ENCODE results near the gene ENPP3.

ENPP3 gene

DNA sequence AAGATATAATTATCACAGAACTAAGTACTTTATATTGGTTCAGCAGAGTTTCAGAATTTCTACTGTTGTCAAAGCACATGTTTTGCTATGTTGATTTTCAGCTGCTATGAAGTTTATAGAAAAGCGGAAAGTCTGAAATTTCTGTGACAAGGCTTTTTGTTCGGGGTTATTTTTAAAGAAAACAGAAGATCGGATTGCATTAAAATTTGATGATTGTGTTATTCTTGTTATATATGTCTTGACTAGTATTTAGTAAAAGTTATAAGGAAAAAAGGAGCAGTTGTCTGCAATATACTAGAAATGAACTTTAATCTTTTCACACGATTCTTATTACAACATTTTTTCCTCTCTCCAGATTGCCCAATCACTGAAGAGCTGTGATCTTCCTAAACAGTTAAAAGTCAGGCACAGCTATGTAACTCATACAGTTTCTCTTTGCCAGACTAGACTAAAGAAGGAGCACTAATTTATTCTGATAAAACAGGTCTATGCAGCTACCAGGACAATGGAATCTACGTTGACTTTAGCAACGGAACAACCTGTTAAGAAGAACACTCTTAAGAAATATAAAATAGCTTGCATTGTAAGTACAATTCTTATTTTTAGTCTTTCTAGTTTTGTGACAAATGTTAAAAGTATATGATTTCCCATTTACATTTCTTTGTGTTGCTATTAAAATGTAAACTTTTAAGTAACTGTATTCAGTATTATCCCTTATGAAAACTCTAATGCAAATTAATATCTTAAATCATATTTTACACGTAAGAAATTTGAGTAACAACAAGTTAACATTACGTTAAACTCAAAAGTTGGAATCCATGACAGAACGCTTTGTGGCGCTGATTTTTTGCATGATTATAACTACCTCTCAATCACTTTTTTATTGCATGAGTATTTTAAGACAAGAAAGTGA is at the start of gene ENPP3:
Gene ENPP3, plus strand, starts transcription at position 423 of the 913 bp plus-strand sequence. Its CDS starts 83 bp downstream, at position 506.
- no peak for DNase-seq

DNA sequence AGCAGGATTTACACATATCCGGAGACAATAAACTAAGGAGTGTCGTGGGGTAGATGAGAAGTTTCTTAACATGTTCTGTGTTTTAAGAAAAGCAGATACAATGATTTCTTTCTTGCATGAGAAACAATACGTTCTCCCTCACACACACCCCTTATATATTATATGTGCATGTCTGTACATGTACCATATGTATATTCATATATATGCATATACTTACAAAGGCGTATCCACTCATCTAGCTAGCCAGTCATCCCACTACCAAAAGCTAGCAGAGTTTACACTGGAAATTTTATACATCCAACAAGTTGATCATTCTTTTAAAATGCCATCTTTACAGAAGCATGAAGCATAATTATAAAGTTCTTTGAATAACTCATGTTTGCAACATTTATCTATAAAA is 49.2 kb upstream of the ENPP3 start:
- no peak for DNase-seq

- DNase-seq, result no peak
These were observed 48.5 kb upstream of the ENPP3 start for GRCh38 chr6:131588643-131589042.

- no peak for DNase-seq
These were observed 44.2 kb upstream of the ENPP3 start for GRCh38 chr6:131592935-131593334.

DNA sequence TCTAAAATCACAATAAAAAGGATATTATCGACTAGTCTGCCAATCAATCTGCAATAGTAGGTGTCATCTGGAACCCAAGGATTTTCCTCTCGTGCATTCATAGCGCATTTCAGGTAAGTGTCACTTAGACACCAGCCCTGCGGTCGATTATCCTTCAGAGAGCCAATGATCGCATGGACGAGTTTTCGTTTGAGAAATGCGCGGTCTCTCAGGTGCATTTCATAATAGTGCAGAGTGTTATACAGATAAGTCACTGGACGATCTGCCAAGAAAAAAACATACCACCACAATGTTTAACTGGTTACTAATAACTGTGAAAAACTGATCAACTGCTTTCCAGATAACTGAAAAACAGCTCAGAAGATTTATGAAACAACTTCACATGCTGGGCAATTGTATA is 43.0 kb upstream of the ENPP3 start:
- DNase-seq, result no peak

GRCh38 chr6:131597446-131597845 is 39.7 kb upstream of the ENPP3 start:
- DNase-seq, result no peak

DNA sequence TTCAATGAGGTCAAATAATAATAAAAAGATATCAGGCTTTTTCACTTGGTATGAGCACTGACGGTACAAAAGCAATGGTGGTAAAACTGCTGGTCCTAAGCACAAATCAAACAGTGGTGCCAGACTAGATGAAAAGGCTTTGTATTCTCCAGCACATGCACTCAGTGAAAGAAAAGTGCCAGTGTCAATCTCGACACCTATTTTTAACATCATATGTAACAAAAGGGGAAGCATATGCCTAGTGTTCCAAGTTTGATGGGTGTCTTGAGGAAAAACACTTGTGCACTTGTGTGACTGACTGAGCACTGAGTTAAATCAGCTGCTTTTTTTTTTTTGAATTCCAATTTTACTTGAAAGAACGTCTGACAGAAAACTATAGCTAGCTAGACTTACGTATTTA is 36.4 kb upstream of the ENPP3 start:
- no peak for DNase-seq

DNA sequence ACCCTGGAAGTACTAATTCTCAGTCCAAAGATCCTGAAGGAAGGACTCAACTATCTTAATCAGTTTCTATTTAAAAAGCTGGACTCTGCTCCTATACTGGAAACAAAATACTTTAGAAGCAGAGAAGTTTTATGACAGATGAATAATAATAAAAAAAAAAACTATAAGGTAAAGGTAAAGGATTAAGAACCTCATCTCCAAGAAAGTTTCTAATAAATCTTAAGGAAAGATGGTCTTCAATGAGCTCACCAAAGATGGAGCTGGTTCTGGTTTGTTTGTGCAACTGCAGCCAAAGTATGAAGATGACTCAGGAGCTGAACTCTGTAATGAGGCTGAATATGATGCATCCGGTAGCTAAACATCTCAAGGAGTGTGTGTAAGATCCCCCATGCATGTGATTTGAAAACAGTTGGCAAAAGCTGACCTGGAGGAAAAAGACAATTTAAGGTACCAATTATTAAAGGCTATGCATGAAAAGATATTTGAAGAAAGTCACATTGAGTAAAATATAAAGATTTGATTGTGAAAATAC is 34.3 kb upstream of the ENPP3 start:
- no peak for DNase-seq

GRCh38 chr6:131613296-131613925 is 23.7 kb upstream of the ENPP3 start:
- no peak for DNase-seq

DNA sequence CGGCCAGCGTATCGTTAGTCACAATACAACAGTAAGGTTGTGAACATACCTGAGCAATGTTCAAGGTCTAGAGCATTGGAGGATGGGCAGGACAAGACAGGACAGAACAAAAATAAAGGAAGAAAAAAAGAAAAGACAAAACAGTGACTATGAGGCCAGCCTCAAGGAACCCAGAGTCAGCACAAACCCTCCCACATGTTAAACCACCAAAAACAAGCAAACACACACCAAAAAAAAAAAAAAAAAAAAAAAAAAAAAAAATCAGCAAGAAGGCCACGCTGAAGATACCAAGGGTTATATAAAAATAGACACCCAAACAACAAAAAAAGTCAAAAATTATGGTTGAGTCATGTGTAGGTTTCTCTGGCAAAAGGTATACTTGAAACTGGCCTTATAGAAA is 21.8 kb upstream of the ENPP3 start:
- DNase-seq, result no peak

DNA sequence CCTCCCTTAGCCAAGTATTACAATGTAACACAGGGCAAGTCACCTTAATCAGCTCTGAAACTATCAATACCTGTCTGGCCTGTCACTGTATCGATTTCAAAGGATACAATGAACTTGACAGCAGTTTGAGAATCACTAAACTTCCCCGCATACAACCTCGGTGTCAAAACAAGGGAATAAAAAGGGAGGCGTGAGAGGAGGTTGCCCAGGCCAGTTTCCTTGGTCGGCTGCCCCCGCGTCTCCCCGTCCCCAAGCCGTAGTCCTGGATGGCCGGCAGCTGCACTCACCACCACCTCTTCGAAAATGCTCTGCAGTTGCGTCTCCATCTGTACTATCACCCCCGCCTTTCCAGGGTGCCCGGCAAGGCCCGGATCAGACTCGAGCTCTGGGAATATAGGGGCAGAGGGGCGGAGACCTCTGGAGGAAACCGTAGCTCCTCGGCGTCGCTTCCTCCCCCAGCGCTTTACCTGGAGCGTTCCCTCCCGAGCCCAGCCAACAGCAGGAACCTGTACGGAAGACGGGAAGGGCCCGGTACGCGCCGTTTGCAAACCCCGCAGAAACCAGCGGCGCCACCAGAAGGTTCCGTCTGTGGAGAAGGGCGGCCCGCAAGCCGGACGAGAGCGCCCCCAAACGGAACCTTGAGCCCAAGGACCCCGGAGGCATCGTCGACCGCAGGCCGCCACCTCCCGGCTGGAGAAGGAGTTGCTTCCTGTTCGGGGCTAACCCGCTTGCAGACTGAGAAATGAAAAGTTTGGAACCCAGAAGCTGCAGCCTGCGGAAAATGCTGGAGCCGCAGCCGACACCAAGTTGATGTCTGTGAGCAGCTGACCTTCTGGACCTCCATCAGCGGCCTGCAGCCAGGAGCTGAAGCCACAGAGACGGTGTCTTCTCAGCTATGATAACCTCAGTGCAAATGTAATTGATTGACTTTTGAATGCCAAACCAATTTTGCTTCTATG is 9.1 kb upstream of the ENPP3 start, which contains the start of gene MED23:
Gene MED23, minus strand, starts transcription at position 519 of the 959 bp plus-strand sequence. Its CDS starts 193 bp downstream, at position 326.
- DNase-seq, result peak; percentile 95

DNA sequence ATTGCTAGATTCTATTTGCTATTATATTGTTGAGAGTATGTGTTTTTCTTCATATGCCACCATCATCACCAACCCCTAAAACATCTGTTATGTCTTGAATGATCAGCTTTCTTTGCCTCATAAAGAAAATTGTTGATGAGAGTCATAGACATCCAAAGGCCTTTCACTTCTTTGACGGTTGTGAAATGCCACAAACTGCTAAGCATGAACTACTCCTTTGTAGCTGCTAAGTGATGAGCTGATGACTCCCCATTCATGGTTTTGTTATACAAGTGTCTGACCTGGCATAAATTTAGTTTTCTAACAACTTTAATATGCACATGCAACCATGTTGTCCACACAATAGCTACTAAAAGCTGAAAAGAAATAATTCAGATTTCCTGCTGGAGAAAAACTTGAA is 8.4 kb upstream of the ENPP3 start:
- no peak for DNase-seq

- peak; percentile 19 for DNase-seq
These were observed 7.5 kb upstream of the ENPP3 start for GRCh38 chr6:131629651-131630050.

DNA sequence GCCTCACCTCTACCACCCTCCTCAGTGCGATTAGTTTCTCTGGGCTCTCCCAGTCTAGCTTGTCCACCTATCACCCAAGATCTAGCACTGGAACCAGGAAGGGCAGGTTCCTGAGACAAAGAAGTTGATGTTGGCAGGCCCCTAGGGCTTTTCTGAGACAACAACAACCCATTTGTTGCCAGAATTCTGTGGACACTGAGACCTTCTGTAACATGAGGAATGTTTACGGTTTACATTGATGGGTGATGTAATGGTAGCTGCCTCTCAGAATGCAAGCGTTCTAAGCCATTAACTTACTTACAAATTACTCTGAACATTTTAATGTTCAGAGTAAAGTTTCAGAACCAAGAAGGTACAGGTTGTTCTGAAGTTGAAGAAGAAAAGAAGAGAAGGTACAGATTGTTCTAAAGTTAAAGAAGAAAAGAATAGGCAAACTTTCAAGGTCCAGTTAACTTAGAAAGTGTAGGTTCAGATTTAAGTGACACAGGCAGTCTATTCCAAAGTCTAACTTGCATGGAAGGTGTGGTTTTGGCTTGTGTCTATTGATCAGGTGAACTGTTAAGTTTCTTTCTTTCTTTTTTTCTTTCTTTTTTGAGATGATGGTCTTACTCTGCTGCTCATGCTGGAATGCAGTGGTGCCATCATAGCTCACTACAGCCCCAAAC is 5.3 kb upstream of the ENPP3 start:
- no peak for DNase-seq

DNA sequence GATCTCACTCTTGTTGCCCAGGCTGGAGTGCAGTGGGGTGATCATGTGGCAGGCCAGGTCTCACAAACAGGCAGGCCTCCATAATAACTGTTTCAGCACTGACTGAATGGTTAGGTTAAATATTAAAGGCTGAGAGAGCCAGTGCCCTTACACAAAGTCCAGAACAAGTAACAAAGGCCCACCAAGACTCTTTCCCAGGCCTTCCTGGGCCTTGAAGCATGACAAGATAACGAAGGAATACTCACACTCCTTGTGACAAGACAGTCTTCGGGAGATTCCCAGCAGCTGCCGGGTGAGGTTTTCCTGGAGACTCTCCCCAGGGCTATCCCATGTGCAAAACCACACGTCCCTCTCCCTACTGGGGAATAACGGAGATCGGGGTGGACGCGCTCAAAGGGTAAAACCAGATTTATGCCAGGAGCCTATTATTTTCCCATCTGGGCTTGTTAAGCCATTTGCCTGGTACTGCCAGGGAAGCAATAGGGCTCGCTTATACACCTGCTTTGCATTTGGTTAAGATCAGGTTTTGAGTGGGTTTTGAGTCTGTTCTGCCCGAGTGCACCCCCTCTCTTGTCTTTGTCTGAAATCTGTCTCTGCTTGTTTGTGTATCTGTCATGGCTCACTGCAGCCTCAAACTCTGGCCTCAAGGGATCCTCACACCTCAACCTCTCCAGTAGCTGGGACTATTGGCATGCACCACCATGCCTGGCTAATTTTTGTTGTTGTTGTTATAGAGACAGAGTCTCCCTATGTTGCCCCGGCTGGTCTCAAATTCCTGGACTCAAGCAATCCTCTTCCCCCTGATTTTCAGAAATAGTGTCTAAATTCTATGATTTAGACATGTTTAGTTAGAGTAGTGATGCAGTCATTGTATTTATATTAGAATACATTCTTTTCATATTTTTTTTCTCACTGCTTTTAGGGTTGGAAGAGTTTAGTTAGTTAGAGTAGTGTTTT is 1.4 kb upstream of the ENPP3 start:
- DNase-seq, result no peak

DNA sequence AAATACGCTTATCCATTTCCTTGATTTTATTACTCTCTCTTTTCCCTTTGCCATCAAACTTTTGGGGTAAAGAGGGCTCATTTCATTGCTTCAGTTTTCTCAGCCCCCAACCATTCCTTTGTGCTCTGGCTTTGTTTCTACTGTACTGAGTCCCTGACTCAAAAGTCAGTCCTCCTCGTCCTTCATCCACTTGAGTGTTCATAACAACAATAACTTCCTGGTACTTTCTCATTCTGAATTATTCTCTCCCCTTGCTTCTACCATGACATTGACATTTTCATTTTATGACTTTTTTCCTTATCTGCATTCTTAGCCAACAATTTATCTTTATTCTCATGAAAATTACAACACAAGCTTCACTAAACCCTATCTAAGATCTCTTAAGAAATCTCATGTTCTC is 911 bp downstream of the ENPP3 start:
- DNase-seq, result no peak

GRCh38 chr6:131640100-131640499 is 3.0 kb downstream of the ENPP3 start:
- no peak for DNase-seq

DNA sequence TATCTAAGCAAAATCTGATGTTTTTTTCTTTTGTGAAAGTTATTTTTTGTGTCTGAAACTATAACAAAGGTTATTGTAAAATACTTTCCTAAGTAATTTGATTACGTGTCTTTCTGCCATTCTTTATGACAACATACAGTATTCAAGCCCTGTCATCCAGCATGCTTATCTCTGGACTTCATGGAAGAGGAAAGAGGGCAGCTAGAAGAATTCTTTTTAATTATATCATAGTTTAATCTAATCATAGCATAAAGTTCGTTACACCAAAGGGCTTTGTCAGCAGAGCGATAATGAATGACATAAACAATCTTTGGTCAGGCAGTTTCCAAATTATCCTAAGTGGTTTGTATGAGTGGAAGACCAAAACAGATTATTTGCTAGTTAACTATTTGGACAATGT is 3.5 kb downstream of the ENPP3 start:
- DNase-seq, result no peak

- DNase-seq, result no peak
These were observed 4.5 kb downstream of the ENPP3 start for GRCh38 chr6:131641554-131641953.

- DNase-seq, result no peak
These were observed 5.5 kb downstream of the ENPP3 start for GRCh38 chr6:131642565-131642964.
